CD14-positive monocyte (primary cell): Measurements from ENCODE around the gene CCDC97. TPM values are rescaled to one million over a fixed set of nuclear protein-coding genes. Genes with fewer than 3 reads are reported as not detected.
"Not testable (repeated sequence)": the region's sequence is repeated elsewhere in the genome, so short reads cannot be mapped to it uniquely, and the experiment has no call there.

Experiments used
- DNase-seq, 3 donors: peaks; one replicate each; pipeline ENCODE4 v3.0.0-alpha.2; 2011 to 2022
- H2AFZ ChIP-seq: 2 replicates; pipeline ENCODE4 v1.6.0; 2012; ENCODE audit warnings: mild to moderate bottlenecking, low read depth, low read length, inconsistent platforms; ENCODE audit not compliant: insufficient read depth, poor library complexity, severe bottlenecking
- H3K27ac ChIP-seq, 2 donors: 1 replicate in 1 of 2; 2 replicates in 1 of 2; pipeline ENCODE4 v1.5.1; 2012 to 2013; ENCODE audit warnings: low read length in 2 of 2, control low read depth in 1 of 2, inconsistent platforms in 1 of 2, low read depth in 1 of 2, mild to moderate bottlenecking in 1 of 2
- H3K27me3 ChIP-seq, 2 donors: one replicate each; pipeline versions ENCODE4 v1.6.0 to v1.6.1; 2011 to 2013; ENCODE audit warnings: low read length in 2 of 2; ENCODE audit not compliant: control insufficient read depth in 2 of 2, insufficient read depth in 2 of 2
- H3K36me3 ChIP-seq, 2 donors: replicated peaks in 1 of 2; 1 replicate in 1 of 2; 2 replicates in 1 of 2; pipeline versions ENCODE4 v1.5.1 to v1.6.1; 2012 to 2013; ENCODE audit warnings: low read length in 2 of 2, control low read depth in 1 of 2, inconsistent platforms in 1 of 2, mild to moderate bottlenecking in 1 of 2; ENCODE audit not compliant: insufficient read depth in 2 of 2, control insufficient read depth in 1 of 2
- H3K4me1 ChIP-seq, 2 donors: 1 replicate in 1 of 2; 2 replicates in 1 of 2; pipeline versions ENCODE4 v1.5.1 to v1.6.1; 2012 to 2013; ENCODE audit warnings: low read length in 2 of 2, control low read depth in 1 of 2, inconsistent platforms in 1 of 2, mild to moderate bottlenecking in 1 of 2, moderate library complexity in 1 of 2; ENCODE audit not compliant: insufficient read depth in 2 of 2, control insufficient read depth in 1 of 2
- H3K4me2 ChIP-seq: replicated peaks from 2 replicates; pipeline ENCODE3; 2012; ENCODE audit warnings: low read length, moderate library complexity, mild to moderate bottlenecking; ENCODE audit not compliant: poor library complexity, severe bottlenecking; ENCODE audit errors: extremely low read depth
- H3K4me3 ChIP-seq, 3 experiments: fragments of 200-600 bp in 1 of 3; sonication (generic) in 1 of 3; replicated peaks in 1 of 3; 1 replicate in 2 of 3; 2 replicates in 1 of 3; pipeline ENCODE4 v1.5.1; 2011 to 2013; ENCODE audit warnings: low read length in 3 of 3, mild to moderate bottlenecking in 3 of 3, control low read depth in 2 of 3, low read depth in 2 of 3, inconsistent platforms in 1 of 3, moderate library complexity in 1 of 3
- H3K79me2 ChIP-seq: 2 replicates; pipeline ENCODE4 v1.6.0; 2012; ENCODE audit warnings: mild to moderate bottlenecking, control low read depth, inconsistent platforms, low read length, moderate library complexity; ENCODE audit not compliant: insufficient read depth
- H3K9ac ChIP-seq: 2 replicates; pipeline ENCODE4 v1.6.0; 2017; ENCODE audit warnings: low read length, mild to moderate bottlenecking; ENCODE audit not compliant: insufficient read depth, poor library complexity, severe bottlenecking
- H3K9me3 ChIP-seq, 2 donors: replicated peaks in 1 of 2; 1 replicate in 1 of 2; 2 replicates in 1 of 2; pipeline versions ENCODE4 v1.5.1 to v1.6.1; 2012 to 2013; ENCODE audit warnings: low read length in 2 of 2, control low read depth in 1 of 2; ENCODE audit not compliant: control insufficient read depth in 1 of 2, insufficient read depth in 1 of 2
- H4K20me1 ChIP-seq: 2 replicates; pipeline ENCODE4 v1.6.0; 2012; ENCODE audit warnings: mild to moderate bottlenecking, low read length, control low read depth, moderate library complexity; ENCODE audit not compliant: insufficient read depth
- H3K27ac Mint-ChIP-seq, 7 donors: one replicate each; pipeline ENCODE4 v1.8.0; 2020; ENCODE audit warnings: mild to moderate bottlenecking in 7 of 7, mixed read lengths in 7 of 7, moderate library complexity in 6 of 7, inconsistent platforms in 2 of 7
- H3K27me3 Mint-ChIP-seq, 3 donors: one replicate each; pipeline ENCODE4 v1.8.0; 2021 to 2022; ENCODE audit warnings: low read depth in 3 of 3, mild to moderate bottlenecking in 3 of 3, mixed read lengths in 3 of 3, moderate library complexity in 3 of 3, inconsistent platforms in 1 of 3
- H3K36me3 Mint-ChIP-seq, 2 donors: one replicate each; pipeline ENCODE4 v1.8.0; 2020; ENCODE audit warnings: mixed read lengths in 2 of 2, inconsistent platforms in 1 of 2, mild to moderate bottlenecking in 1 of 2
- H3K4me1 Mint-ChIP-seq: one replicate; pipeline ENCODE4 v1.8.0; 2020; ENCODE audit warnings: mild to moderate bottlenecking, mixed read lengths
- H3K4me3 Mint-ChIP-seq, 2 donors: one replicate each; pipeline ENCODE4 v1.8.0; 2020; ENCODE audit warnings: mild to moderate bottlenecking in 2 of 2, mixed read lengths in 2 of 2, moderate library complexity in 1 of 2
- H3K9me3 Mint-ChIP-seq, 7 donors: one replicate each; pipeline ENCODE4 v1.8.0; 2020 to 2022; ENCODE audit warnings: mixed read lengths in 7 of 7, mild to moderate bottlenecking in 6 of 7, moderate library complexity in 6 of 7, inconsistent platforms in 2 of 7
- WGBS: methylation state at CpG from one replicate; pipeline ENCODE4 v1.1.5; 2013; ENCODE audit warnings: missing lambda C conversion rate; ENCODE audit not compliant: insufficient coverage; 5-methylcytosine and 5-hydroxymethylcytosine counted together
- intact Hi-C, 2 donors: fragments of 100-400 bp; cut with micrococcal nuclease; formaldehyde crosslinking; loops; one replicate each; pipeline versions ENCODE4 v1.15.0 to v1.15.1; 2023
- polyA plus RNA-seq, 3 donors: library from polyadenylated mRNA; depleted of rRNA in 1 of 3; unstranded in 2 of 3; stranded (reverse) in 1 of 3; fragments of 300-500 nt in 2 of 3; fragments of >200 nt in 1 of 3; fragmentation: Illumina TruSeq in 2 of 3; gene quantifications; 1 replicate in 2 of 3; 2 replicates in 1 of 3; pipeline ENCODE4 v1.2.3, GENCODE V29; 2012 to 2021
- TF ChIP-seq, protein P1 (sequence below): fragments of 200-600 bp; IDR thresholded peaks from one replicate; pipeline ENCODE4 v1.8.0; 2022; ENCODE audit warnings: antibody characterized with exemption, mild to moderate bottlenecking

The CCDC97 gene
- polyA plus RNA-seq, 3 donors: 6.1 to 13.0 (median 8.8) TPM

DNA sequence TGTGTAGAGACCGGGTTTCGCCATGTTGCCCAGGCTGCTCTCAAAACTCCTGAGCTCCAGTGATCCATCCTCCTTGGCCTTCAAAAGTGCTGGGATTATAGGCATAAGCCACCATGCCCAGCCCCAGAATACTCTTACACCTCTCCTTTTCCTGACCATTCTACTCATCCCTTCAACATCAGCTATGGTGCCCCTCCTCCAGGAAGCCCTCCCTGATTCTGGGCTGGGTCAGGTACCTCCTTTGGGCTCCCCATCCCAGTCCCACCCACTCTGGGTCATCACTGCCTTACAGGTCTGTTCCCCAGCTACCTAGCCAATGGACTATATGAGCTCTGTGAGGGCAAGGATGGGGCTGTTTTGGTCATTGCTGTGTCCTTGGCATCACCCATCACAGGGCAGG is 34.2 kb downstream of the CCDC97 start:
- no peak overlapping the region for H3K4me2 ChIP-seq
- H3K79me2 ChIP-seq: peaks cover 95% of the 10 kb centered on the region
- TF ChIP-seq, protein P1, sequence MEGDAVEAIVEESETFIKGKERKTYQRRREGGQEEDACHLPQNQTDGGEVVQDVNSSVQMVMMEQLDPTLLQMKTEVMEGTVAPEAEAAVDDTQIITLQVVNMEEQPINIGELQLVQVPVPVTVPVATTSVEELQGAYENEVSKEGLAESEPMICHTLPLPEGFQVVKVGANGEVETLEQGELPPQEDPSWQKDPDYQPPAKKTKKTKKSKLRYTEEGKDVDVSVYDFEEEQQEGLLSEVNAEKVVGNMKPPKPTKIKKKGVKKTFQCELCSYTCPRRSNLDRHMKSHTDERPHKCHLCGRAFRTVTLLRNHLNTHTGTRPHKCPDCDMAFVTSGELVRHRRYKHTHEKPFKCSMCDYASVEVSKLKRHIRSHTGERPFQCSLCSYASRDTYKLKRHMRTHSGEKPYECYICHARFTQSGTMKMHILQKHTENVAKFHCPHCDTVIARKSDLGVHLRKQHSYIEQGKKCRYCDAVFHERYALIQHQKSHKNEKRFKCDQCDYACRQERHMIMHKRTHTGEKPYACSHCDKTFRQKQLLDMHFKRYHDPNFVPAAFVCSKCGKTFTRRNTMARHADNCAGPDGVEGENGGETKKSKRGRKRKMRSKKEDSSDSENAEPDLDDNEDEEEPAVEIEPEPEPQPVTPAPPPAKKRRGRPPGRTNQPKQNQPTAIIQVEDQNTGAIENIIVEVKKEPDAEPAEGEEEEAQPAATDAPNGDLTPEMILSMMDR: no peak
- peak overlapping the region in 1 of 2 donors; percentile 24 for H3K27ac ChIP-seq
- H3K4me3 ChIP-seq: no peak overlapping the region
- H3K36me3 ChIP-seq: peaks cover 72 to 91% of the 10 kb centered on the region in 2 donors
- no CpG with 5 or more reads among the region's 2 CpGs for WGBS
- no peak overlapping the region for H3K9ac ChIP-seq
- intact Hi-C loops: no loop called here
- H3K36me3 Mint-ChIP-seq: peaks cover 72 to 95% of the 10 kb centered on the region in 2 donors
- peaks cover 98% of the 10 kb centered on the region for H4K20me1 ChIP-seq
- H3K4me1 ChIP-seq: peaks cover 38 to 47% of the 10 kb centered on the region in 2 donors
- H3K27me3 ChIP-seq: no peaks in the 10 kb centered on the region
- H3K9me3 ChIP-seq: no peaks in the 10 kb centered on the region
- H2AFZ ChIP-seq: no peak overlapping the region
- H3K27ac Mint-ChIP-seq: peak overlapping the region in 3 of 7 donors; percentile 41 to 69 (median 62)
- H3K27me3 Mint-ChIP-seq: no peaks in the 10 kb centered on the region
- no peaks in the 10 kb centered on the region for H3K9me3 Mint-ChIP-seq
- peaks cover 59% of the 10 kb centered on the region for H3K4me1 Mint-ChIP-seq
- no peak for DNase-seq
- no peak overlapping the region for H3K4me3 Mint-ChIP-seq

DNA sequence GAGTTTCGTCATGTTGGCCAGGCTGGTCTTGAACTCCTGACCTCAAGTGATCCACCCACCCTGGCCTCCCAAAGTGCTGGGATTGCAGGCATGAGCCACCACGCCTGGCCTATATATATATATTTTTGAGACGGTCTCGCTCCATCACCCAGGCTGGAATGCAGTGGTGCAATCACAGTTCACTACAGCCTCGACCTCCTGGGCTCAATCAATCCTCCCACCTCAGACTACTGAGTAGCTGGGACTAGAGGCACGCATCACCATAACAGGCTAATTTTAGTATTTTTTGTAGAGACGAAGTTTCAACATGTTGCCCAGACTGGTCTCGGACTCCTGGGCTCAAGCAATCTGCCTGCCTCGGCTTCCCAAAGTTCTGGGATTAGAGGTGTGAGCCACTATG is 36.9 kb downstream of the CCDC97 start:
- H3K9me3 Mint-ChIP-seq, H3K27ac ChIP-seq, intact Hi-C loops, H3K9me3 ChIP-seq, H2AFZ ChIP-seq, H3K9ac ChIP-seq, H3K27me3 Mint-ChIP-seq, H3K27me3 ChIP-seq, H3K4me3 ChIP-seq, H3K4me2 ChIP-seq, H3K4me3 Mint-ChIP-seq, DNase-seq: not testable (repeated sequence)
- peaks cover 51 to 58% of the 10 kb centered on the region in 2 donors for H3K4me1 ChIP-seq
- peaks cover 49 to 71% of the 10 kb centered on the region in 2 donors for H3K36me3 ChIP-seq
- 93% methylated on average over 3 of the region's 9 CpGs for WGBS
- peaks cover 95% of the 10 kb centered on the region for H3K79me2 ChIP-seq
- Mint-ChIP-seq H3K36me3 (peaks cover 58 to 77% of the 10 kb centered on the region in 2 donors), H3K4me1 (peaks cover 63% of the 10 kb centered on the region), H3K27ac (peak overlapping the region in 1 of 7 donors; percentile 42)
- H4K20me1 ChIP-seq: peaks cover 99% of the 10 kb centered on the region
